Measurements from ENCODE around the gene KRT82. TPM values are rescaled to one million over a fixed set of nuclear protein-coding genes. Genes with fewer than 3 reads are reported as not detected.

Gene KRT82
- total RNA-seq, 4 donors from 2014 or later: not detected

GRCh38 chr12:52371716-52372115 lies 34.4 kb downstream of the KRT82 start:
- Histone ChIP-seq H3K27me3 (peaks cover 0 to 10% (median 0%) of the 10 kb centered on the region in 4 donors), H3K4me1 (peaks cover 6 to 27% (median 20%) of the 10 kb centered on the region in 3 donors), H3K4me3 (no peak overlapping the region), H3K9me3 (no peaks in the 10 kb centered on the region), H3K36me3 (no peaks in the 10 kb centered on the region), H3K27ac (peak overlapping the region; percentile 44 to 86 (median 72))
- TF ChIP-seq, protein P1, sequence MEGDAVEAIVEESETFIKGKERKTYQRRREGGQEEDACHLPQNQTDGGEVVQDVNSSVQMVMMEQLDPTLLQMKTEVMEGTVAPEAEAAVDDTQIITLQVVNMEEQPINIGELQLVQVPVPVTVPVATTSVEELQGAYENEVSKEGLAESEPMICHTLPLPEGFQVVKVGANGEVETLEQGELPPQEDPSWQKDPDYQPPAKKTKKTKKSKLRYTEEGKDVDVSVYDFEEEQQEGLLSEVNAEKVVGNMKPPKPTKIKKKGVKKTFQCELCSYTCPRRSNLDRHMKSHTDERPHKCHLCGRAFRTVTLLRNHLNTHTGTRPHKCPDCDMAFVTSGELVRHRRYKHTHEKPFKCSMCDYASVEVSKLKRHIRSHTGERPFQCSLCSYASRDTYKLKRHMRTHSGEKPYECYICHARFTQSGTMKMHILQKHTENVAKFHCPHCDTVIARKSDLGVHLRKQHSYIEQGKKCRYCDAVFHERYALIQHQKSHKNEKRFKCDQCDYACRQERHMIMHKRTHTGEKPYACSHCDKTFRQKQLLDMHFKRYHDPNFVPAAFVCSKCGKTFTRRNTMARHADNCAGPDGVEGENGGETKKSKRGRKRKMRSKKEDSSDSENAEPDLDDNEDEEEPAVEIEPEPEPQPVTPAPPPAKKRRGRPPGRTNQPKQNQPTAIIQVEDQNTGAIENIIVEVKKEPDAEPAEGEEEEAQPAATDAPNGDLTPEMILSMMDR (IDR thresholded peaks at IDR 0.05): no peak
- TF ChIP-seq POLR2A (IDR thresholded peaks at IDR 0.05): no peak
- DNase-seq: no peak
- WGBS, 2 donors: 44 to 49% methylated on average over 3 of the region's 3 CpGs
- intact Hi-C loops (cut with DNase I): loop anchor here (2.0 to 10.0 kb wide), 2 partner anchors 143 to 507 kb away; no protein-coding TSS in a partner anchor

GRCh38 chr12:52370926-52371608 lies 35.1 kb downstream of the KRT82 start:
- H3K27ac ChIP-seq: peak overlapping the region; percentile 44 to 86 (median 72)
- DNase-seq: no peak
- TF ChIP-seq, protein P1 (IDR thresholded peaks at IDR 0.05): no peak
- TF ChIP-seq POLR2A (IDR thresholded peaks at IDR 0.05): no peak
- H3K4me1 ChIP-seq: peaks cover 6 to 27% (median 20%) of the 10 kb centered on the region in 3 donors
- no peaks in the 10 kb centered on the region for H3K9me3 ChIP-seq
- intact Hi-C loops (cut with DNase I): loop anchor here (10.0 kb wide), 1 partner anchor 144 kb away; no protein-coding TSS in a partner anchor
- H3K27me3 ChIP-seq: peaks cover 0 to 10% (median 0%) of the 10 kb centered on the region in 4 donors
- no peak overlapping the region for H3K4me3 ChIP-seq
- 43 to 46% methylated on average over 11 to 12 of the region's 12 CpGs for WGBS, 2 donors
- H3K36me3 ChIP-seq: no peaks in the 10 kb centered on the region

GRCh38 chr12:52369809-52370208 lies 36.3 kb downstream of the KRT82 start:
- intact Hi-C loops (cut with DNase I): loop anchor here (10.0 kb wide), 1 partner anchor 145 kb away; no protein-coding TSS in a partner anchor

DNA sequence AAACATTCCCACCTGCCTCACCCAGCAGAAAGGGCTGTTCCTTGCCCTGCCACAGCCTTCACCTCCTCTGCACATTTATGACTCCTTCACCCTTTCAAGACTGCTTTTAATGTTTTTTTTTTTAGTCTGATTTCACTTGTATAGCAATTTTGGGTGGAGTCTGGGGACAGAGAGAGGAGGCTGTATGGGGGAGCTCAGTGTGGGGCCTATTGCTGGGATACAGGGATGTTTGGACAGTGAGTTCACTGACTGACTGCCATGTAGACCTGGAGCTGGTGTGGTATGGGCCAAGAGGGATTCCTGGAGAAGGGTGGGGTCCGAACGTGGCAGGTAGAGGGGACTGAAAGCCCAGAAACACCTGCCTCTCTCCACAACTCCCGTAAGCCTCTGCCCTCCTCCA lies 36.9 kb downstream of the KRT82 start:
- no peak for DNase-seq
- H3K4me3 ChIP-seq: no peak overlapping the region
- no peak overlapping the region for H3K27ac ChIP-seq
- WGBS, 2 donors: 79% methylated on average over 3 of the region's 3 CpGs; no CpG with 5 or more reads in 1 of the 2 donors
- peaks cover 6 to 27% (median 20%) of the 10 kb centered on the region in 3 donors for H3K4me1 ChIP-seq
- intact Hi-C loops (cut with DNase I): no loop called here
- peaks cover 0 to 10% (median 0%) of the 10 kb centered on the region in 4 donors for H3K27me3 ChIP-seq
- no peaks in the 10 kb centered on the region for H3K9me3 ChIP-seq
- TF ChIP-seq POLR2A (IDR thresholded peaks at IDR 0.05): no peak
- TF ChIP-seq, protein P1 (IDR thresholded peaks at IDR 0.05): no peak
- H3K36me3 ChIP-seq: no peaks in the 10 kb centered on the region

More at GRCh38 chr12:52369809-52370208, 36.3 kb downstream of the KRT82 start:
- H3K36me3 ChIP-seq: no peaks in the 10 kb centered on the region
- no peak for TF ChIP-seq POLR2A (IDR thresholded peaks at IDR 0.05)
- TF ChIP-seq, protein P1 (IDR thresholded peaks at IDR 0.05): no peak
- no peaks in the 10 kb centered on the region for H3K9me3 ChIP-seq
- WGBS, 2 donors: 100% methylated on average over 1 to 3 of the region's 6 CpGs
- H3K27ac ChIP-seq: no peak overlapping the region
- peaks cover 0 to 10% (median 0%) of the 10 kb centered on the region in 4 donors for H3K27me3 ChIP-seq
- H3K4me3 ChIP-seq: no peak overlapping the region
- H3K4me1 ChIP-seq: peaks cover 6 to 27% (median 20%) of the 10 kb centered on the region in 3 donors
- DNase-seq: no peak

- Histone ChIP-seq H3K4me1 (peaks cover 6 to 27% (median 20%) of the 10 kb centered on the region in 3 donors), H3K27me3 (peaks cover 0 to 10% (median 0%) of the 10 kb centered on the region in 4 donors), H3K27ac (no peak overlapping the region), H3K4me3 (no peak overlapping the region), H3K9me3 (no peaks in the 10 kb centered on the region), H3K36me3 (no peaks in the 10 kb centered on the region)
- DNase-seq: no peak
- WGBS, 2 donors: 54 to 68% methylated on average over 3 of the region's 3 CpGs
- TF ChIP-seq POLR2A (IDR thresholded peaks at IDR 0.05): no peak
- TF ChIP-seq, protein P1 (IDR thresholded peaks at IDR 0.05): no peak
- intact Hi-C loops (cut with DNase I): no loop called here
Measured at GRCh38 chr12:52368508-52368907, 37.6 kb downstream of the KRT82 start.
